A673 (cell line): ENCODE measurements around the gene TBL2.
A peak's percentile ranks its signal among the peaks of the same experiment; 100 is the strongest.

Experiments used
- CTCF ChIP-seq: fragments of 300-800, 200-600 bp; sonication (generic); conservative IDR thresholded peaks from 2 replicates; pipeline ENCODE4 v1.5.1; 2017; ENCODE audit warnings: low read depth, mild to moderate bottlenecking, antibody characterized with exemption, low read length, moderate library complexity, mixed read lengths
- EZH2 ChIP-seq: fragments of 200-600 bp; sonication (generic); IDR thresholded peaks from 2 replicates; pipeline ENCODE4 v1.6.1; 2017; ENCODE audit warnings: borderline replicate concordance, low read depth, mild to moderate bottlenecking, mixed read lengths, antibody characterized with exemption, low read length; ENCODE audit not compliant: poor library complexity, severe bottlenecking

DNA sequence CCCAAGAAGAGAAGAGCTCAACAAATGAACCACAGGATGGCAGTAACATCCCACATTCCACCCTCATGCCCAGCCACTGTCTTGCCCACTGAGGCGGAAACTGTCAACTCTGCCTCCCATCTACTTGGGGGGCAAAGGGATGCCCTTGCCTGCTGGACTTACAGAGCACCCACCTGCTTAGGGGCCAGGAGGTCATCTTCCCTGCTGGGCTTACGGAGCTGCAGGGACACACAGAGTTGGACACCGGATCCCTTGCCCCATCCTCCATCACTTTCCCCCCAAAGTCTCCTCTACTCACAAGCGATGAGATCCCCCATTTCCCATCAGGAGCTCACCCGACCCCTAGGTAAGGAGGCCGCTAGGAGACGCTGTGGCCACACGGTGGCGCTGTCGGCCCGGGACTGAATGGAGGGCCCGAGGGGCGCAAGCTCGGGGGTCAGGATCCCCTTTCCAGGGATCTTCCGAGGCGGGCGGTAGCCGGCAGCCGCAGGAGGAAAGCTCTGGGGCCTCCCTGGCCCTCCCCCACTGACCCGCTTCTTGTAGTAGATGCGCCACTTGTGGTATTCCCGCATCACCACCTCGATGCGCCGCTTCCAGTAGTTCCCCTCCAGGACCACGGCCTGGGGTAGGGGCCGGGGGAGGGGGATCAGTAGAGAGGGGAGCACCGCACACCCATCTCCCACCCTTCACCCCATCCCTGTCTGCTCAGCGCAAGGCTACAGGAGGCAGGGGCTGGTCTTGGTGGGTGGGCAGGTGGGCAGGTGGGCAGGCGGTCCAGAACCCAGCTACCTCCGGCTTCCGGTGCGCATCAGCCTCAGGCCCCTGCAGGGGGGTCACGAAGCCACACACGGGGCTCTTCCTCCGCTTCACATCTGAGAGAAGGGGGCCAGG lies 28.7 kb upstream of the TBL2 start:
- TF ChIP-seq CTCF, result peak; percentile 97
- TF ChIP-seq EZH2, result no peak
